ENCODE results near the gene PIAS4. TPM values are rescaled to one million over a fixed set of nuclear protein-coding genes. Genes with fewer than 3 reads are reported as not detected.

Gene PIAS4
- total RNA-seq, 1 donor from 2014 or later, result 26.0 TPM

GRCh38 chr19:4030552-4030951 lies 23.0 kb downstream of the PIAS4 start:
- peaks cover 6% of the 10 kb centered on the region for H3K36me3 Mint-ChIP-seq (ENCODE audit: low read depth, unreplicated experiment)
- Histone ChIP-seq H3K9me3 (ENCODE audit: insufficient read depth, low read depth, low read length) (no peaks in the 10 kb centered on the region), H3K4me1 (ENCODE audit: insufficient read depth, low read length) (no peaks in the 10 kb centered on the region), H3K27me3 (ENCODE audit: insufficient read depth, low read length) (no peaks in the 10 kb centered on the region), H3K79me2 (ENCODE audit: insufficient read depth, low read length) (peaks cover 3% of the 10 kb centered on the region), H4K20me1 (ENCODE audit: insufficient read depth, low read length) (peaks cover 9% of the 10 kb centered on the region), H3K4me2 (ENCODE audit: low read length) (no peak overlapping the region), H3K4me3 (ENCODE audit: insufficient read depth, low read depth, low read length) (no peak overlapping the region), H3K9ac (ENCODE audit: low read length) (no peak overlapping the region), H3K27ac (ENCODE audit: low read depth, low read length) (no peak overlapping the region), H3K36me3 (ENCODE audit: insufficient read depth, low read length) (no peaks in the 10 kb centered on the region), H2AFZ (ENCODE audit: low read depth, low read length) (no peak overlapping the region)
- no peaks in the 10 kb centered on the region for H3K27me3 Mint-ChIP-seq (ENCODE audit: low read depth, unreplicated experiment)
- no peak for FAIRE-seq
- no peak overlapping the region for H3K27ac Mint-ChIP-seq (ENCODE audit: unreplicated experiment)
- H3K4me1 Mint-ChIP-seq (ENCODE audit: low read depth, unreplicated experiment), result no peaks in the 10 kb centered on the region
- no peaks in the 10 kb centered on the region for H3K9me3 Mint-ChIP-seq (ENCODE audit: unreplicated experiment)
- TF ChIP-seq EZH2 (IDR thresholded peaks at IDR 0.05; ENCODE audit: insufficient read depth, low read length), result no peak
- TF ChIP-seq, protein P1, sequence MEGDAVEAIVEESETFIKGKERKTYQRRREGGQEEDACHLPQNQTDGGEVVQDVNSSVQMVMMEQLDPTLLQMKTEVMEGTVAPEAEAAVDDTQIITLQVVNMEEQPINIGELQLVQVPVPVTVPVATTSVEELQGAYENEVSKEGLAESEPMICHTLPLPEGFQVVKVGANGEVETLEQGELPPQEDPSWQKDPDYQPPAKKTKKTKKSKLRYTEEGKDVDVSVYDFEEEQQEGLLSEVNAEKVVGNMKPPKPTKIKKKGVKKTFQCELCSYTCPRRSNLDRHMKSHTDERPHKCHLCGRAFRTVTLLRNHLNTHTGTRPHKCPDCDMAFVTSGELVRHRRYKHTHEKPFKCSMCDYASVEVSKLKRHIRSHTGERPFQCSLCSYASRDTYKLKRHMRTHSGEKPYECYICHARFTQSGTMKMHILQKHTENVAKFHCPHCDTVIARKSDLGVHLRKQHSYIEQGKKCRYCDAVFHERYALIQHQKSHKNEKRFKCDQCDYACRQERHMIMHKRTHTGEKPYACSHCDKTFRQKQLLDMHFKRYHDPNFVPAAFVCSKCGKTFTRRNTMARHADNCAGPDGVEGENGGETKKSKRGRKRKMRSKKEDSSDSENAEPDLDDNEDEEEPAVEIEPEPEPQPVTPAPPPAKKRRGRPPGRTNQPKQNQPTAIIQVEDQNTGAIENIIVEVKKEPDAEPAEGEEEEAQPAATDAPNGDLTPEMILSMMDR (IDR thresholded peaks at IDR 0.05; ENCODE audit: insufficient read depth, low read depth, low read length), result no peak
- DNase-seq (ENCODE audit: low read depth), result no peak
- H3K4me3 Mint-ChIP-seq (ENCODE audit: unreplicated experiment), result no peak overlapping the region

GRCh38 chr19:4030981-4031380 lies 23.4 kb downstream of the PIAS4 start:
- TF ChIP-seq, protein P1 (IDR thresholded peaks at IDR 0.05; ENCODE audit: insufficient read depth, low read depth, low read length), result no peak
- no peak for TF ChIP-seq EZH2 (IDR thresholded peaks at IDR 0.05; ENCODE audit: insufficient read depth, low read length)
- H3K9me3 ChIP-seq (ENCODE audit: insufficient read depth, low read depth, low read length), result no peaks in the 10 kb centered on the region
- no peak for DNase-seq (ENCODE audit: low read depth)
- Mint-ChIP-seq H3K4me1 (ENCODE audit: low read depth, unreplicated experiment) (no peaks in the 10 kb centered on the region), H3K27me3 (ENCODE audit: low read depth, unreplicated experiment) (no peaks in the 10 kb centered on the region), H3K27ac (ENCODE audit: unreplicated experiment) (no peak overlapping the region), H3K9me3 (ENCODE audit: unreplicated experiment) (no peaks in the 10 kb centered on the region), H3K4me3 (ENCODE audit: unreplicated experiment) (no peak overlapping the region), H3K36me3 (ENCODE audit: low read depth, unreplicated experiment) (peaks cover 6% of the 10 kb centered on the region)
- H3K27me3 ChIP-seq (ENCODE audit: insufficient read depth, low read length), result no peaks in the 10 kb centered on the region
- peaks cover 3% of the 10 kb centered on the region for H3K79me2 ChIP-seq (ENCODE audit: insufficient read depth, low read length)
- peaks cover 4% of the 10 kb centered on the region for H3K36me3 ChIP-seq (ENCODE audit: insufficient read depth, low read length)
- no peaks in the 10 kb centered on the region for H3K4me1 ChIP-seq (ENCODE audit: insufficient read depth, low read length)
- no peak overlapping the region for H3K4me3 ChIP-seq (ENCODE audit: insufficient read depth, low read depth, low read length)
- no peak for FAIRE-seq
- H3K4me2 ChIP-seq (ENCODE audit: low read length), result no peak overlapping the region
- no peak overlapping the region for H2AFZ ChIP-seq (ENCODE audit: low read depth, low read length)
- no peak overlapping the region for H3K27ac ChIP-seq (ENCODE audit: low read depth, low read length)
- H4K20me1 ChIP-seq (ENCODE audit: insufficient read depth, low read length), result peaks cover 13% of the 10 kb centered on the region
- H3K9ac ChIP-seq (ENCODE audit: low read length), result no peak overlapping the region

DNA sequence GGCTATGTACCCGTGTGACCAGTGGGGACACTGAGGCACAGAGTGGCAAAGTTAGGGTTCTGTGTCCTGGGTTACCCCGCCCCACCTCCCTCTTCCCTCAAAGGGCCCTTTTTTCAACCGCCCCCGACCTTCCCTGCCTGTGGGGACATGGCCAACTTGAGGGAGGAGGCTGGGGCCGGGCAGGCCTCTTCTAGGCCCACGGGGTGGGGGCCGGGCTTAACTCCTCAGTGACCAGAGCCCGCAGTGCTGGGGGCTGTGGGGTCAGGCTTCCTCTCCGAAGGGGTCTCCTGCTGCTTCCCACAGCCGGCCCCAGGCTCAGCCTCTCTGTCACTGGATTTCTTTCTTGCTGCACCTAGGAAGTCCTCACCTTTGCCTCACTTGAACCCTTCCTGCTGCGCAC lies 23.9 kb downstream of the PIAS4 start:
- Histone ChIP-seq H3K79me2 (ENCODE audit: insufficient read depth, low read length) (peaks cover 3% of the 10 kb centered on the region), H3K27me3 (ENCODE audit: insufficient read depth, low read length) (no peaks in the 10 kb centered on the region), H3K27ac (ENCODE audit: low read depth, low read length) (no peak overlapping the region), H3K4me3 (ENCODE audit: insufficient read depth, low read depth, low read length) (no peak overlapping the region), H3K36me3 (ENCODE audit: insufficient read depth, low read length) (peaks cover 4% of the 10 kb centered on the region), H2AFZ (ENCODE audit: low read depth, low read length) (no peak overlapping the region), H3K9ac (ENCODE audit: low read length) (no peak overlapping the region), H3K4me2 (ENCODE audit: low read length) (no peak overlapping the region), H3K4me1 (ENCODE audit: insufficient read depth, low read length) (no peaks in the 10 kb centered on the region), H4K20me1 (ENCODE audit: insufficient read depth, low read length) (peaks cover 14% of the 10 kb centered on the region), H3K9me3 (ENCODE audit: insufficient read depth, low read depth, low read length) (no peaks in the 10 kb centered on the region)
- H3K9me3 Mint-ChIP-seq (ENCODE audit: unreplicated experiment), result no peaks in the 10 kb centered on the region
- no peak for TF ChIP-seq EZH2 (IDR thresholded peaks at IDR 0.05; ENCODE audit: insufficient read depth, low read length)
- TF ChIP-seq, protein P1 (IDR thresholded peaks at IDR 0.05; ENCODE audit: insufficient read depth, low read depth, low read length), result no peak
- DNase-seq (ENCODE audit: low read depth) (no peak), FAIRE-seq (no peak)
- H3K36me3 Mint-ChIP-seq (ENCODE audit: low read depth, unreplicated experiment), result peaks cover 5% of the 10 kb centered on the region
- no peak overlapping the region for H3K4me3 Mint-ChIP-seq (ENCODE audit: unreplicated experiment)
- H3K4me1 Mint-ChIP-seq (ENCODE audit: low read depth, unreplicated experiment), result no peaks in the 10 kb centered on the region
- H3K27ac Mint-ChIP-seq (ENCODE audit: unreplicated experiment), result peak overlapping the region; percentile 41
- no peaks in the 10 kb centered on the region for H3K27me3 Mint-ChIP-seq (ENCODE audit: low read depth, unreplicated experiment)

Data from astrocyte (in vitro differentiated cells and primary cell).